ENCODE results near the gene TXLNB.

DNA sequence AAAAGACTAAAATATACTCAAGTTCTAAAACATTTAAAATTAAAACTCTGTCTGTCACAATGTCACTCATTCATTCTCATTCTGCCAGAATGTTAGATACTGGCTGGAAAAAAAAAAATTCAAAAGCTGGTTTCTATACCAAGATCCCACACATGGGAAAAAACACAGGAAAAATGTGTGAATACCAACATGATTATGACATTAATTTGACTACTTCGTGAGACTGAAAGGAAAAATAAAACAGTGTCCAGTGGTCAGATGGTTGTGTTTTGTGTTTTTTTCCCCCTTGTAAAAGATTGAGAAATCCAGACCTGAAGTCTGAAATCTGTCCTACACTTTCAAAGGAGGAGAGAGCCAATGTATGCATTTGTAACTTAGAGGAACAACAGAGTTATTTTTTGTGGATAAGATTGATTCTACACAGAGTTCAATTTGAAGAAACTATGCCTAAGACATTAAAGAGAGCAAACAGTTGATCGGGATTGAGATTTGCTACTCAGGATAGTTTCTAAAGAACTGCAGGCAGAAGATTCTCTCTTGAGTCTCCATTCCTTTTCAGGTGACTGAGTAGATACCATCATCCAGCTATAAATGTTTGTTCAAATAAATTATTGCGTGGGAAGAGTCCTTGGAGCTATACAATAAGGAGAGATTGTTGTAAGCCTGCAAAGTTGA is 39.2 kb upstream of the TXLNB start:
- TF ChIP-seq, protein P1, sequence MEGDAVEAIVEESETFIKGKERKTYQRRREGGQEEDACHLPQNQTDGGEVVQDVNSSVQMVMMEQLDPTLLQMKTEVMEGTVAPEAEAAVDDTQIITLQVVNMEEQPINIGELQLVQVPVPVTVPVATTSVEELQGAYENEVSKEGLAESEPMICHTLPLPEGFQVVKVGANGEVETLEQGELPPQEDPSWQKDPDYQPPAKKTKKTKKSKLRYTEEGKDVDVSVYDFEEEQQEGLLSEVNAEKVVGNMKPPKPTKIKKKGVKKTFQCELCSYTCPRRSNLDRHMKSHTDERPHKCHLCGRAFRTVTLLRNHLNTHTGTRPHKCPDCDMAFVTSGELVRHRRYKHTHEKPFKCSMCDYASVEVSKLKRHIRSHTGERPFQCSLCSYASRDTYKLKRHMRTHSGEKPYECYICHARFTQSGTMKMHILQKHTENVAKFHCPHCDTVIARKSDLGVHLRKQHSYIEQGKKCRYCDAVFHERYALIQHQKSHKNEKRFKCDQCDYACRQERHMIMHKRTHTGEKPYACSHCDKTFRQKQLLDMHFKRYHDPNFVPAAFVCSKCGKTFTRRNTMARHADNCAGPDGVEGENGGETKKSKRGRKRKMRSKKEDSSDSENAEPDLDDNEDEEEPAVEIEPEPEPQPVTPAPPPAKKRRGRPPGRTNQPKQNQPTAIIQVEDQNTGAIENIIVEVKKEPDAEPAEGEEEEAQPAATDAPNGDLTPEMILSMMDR (IDR thresholded peaks at IDR 0.05), result no peak
- TF ChIP-seq EP300 (IDR thresholded peaks at IDR 0.05), result no peak
